GM21619 (cell line): ENCODE measurements around the gene ZNF101.
A peak's percentile ranks its signal among the peaks of the same experiment; 100 is the strongest.
"Not testable (repeated sequence)": the region's sequence is repeated elsewhere in the genome, so short reads cannot be mapped to it uniquely, and the experiment has no call there.

Source experiments
- ATAC-seq: cut with Tn5 transposase; IDR thresholded peaks from one replicate; pipeline ENCODE4 v1.9.1; 2021; ENCODE audit not compliant: unreplicated experiment

The ZNF101 gene

GRCh38 chr19:19659646-19660245, 8.9 kb upstream of the ZNF101 start:
- no peak for ATAC-seq

GRCh38 chr19:19661141-19661674, 7.4 kb upstream of the ZNF101 start:
- no peak for ATAC-seq

GRCh38 chr19:19661675-19662251, 6.9 kb upstream of the ZNF101 start:
- ATAC-seq: peak; percentile 42

DNA sequence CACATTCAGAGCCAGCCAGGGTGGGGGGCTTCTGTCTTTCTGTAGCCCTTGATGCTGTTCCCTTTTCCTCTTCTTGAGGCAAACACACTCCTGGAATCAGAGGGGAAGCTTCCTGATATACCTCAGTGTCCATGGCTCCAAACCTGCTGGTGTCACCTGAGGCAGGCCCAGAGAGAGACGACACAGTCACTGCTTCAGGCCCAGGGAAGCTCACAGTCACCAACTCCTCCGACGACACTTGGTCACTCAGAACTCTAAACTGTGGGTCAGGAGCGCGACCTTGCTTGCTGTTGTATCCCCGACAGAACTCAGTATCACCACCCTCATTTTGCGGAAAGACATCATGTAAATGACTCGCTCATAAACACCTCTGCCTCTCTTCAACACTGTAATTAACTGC, 6.3 kb upstream of the ZNF101 start:
- ATAC-seq: no peak

DNA sequence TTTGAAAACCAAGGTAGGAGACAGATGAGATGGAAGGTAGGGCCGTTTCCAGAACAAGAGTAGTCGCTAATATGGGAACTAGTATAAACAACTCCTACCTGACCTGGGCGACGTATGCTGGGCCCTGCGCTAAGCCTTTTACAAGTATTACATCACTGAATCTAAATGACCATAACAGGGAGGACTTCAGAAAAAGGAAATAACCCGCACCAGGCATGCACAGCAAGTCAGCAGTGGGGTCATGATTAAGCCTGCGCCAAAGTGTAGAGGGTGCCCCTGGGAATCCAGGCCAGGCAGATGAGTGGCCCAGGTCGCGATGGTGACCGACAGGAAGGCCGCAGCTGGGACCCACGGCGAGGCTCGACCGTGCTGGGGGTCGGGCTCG, 5.8 kb upstream of the ZNF101 start:
- ATAC-seq: no peak

DNA sequence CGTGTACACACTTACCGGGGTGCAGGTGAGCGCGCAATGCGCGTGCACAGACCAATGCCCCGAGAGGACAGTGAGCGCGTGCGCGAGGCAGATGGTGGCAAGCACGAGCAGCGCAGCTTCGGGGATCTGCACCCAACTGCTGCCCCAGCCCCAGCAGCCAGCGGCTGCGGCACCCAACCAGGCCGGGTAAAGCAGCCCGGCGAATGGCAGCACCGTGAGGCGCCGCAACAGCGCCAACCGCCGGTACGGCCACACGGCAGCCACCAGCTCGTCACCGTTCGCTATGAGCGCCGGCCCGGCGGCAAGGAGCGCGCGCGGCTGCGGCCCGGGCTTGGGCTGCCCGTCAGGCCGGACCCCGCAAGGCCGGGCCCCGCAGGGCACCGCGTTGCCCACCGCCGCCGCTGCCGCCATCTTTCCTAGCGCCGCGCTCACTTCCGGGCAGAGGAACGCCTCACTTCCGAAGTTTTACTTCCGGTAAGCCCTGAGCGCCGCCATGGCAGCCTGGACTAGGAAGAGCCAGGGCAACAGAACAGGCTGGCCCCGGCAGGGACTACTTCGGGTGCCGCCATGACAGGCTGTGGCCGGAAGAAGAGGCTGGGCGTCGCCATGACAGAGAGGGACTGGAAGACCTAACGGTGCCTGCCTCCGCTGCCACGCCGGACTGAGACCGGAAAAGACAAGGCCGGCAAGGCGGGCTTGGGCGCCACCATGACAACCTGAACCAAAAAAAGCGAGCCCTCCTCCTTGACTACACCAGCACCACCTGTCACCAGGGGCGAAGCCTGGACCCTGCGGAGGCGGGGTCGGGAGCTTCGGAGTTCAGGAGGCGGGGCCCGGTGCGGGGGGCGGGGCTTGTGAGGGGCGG, 5.2 kb upstream of the ZNF101 start, which contains the start of gene ATP13A1:
ATP13A1 (minus strand) TSS at position 421 of the 865 bp plus-strand sequence; CDS start at position 411, 10 bp downstream.
- ATAC-seq: peak; percentile 62

DNA sequence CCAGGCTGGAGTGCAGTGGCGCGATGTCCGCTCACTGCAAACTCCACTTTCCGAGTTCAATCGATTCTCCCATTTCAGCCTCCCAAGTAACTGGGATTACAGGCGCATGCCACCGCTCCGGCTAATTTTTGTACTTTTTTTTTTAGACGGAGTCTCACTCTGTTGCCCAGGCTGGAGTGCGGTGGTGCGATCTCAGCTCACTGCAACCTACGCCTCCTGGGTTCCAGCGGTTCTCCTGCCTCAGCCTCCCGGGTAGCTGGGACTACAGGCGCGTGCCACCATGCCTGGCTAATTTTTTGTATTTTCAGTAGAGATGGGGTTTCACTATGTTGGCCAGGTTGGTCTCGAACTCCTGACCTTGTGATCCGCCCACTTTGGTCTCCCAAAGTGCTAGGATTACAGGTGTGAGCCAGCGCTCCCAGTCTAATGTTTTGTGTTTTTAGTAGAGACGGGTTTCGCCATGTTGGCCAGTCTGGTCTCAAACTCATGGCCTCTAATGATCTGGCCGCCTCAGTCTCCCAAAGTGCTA, 3.2 kb upstream of the ZNF101 start:
- ATAC-seq: not testable (repeated sequence)

DNA sequence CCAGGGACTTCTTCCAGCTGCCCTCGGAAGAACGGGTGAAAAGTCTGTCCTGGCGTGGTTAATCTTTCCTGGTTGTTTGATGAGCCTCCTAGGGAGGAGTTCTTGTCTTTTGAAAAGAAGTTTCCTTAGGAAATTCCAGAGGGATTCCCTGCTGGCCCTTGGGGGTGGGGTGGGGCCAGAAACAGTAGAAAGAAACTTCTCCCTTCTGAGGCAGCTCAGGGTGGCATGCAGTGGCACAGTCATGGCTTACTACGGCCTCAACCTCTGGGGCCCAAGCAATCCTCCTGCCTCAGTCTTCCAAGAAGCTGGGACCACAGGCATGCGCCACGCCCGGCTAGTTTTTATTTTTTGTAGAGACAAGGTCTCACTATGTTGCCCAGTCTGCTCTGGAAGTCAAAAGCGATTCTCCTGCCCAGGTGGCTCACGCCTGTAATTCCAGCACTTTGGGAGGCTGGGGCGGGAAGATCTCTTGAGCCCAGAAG, 1.5 kb downstream of the ZNF101 start:
- no peak for ATAC-seq

- ATAC-seq: no peak
Measured at GRCh38 chr19:19672816-19673215, 4.2 kb downstream of the ZNF101 start.

DNA sequence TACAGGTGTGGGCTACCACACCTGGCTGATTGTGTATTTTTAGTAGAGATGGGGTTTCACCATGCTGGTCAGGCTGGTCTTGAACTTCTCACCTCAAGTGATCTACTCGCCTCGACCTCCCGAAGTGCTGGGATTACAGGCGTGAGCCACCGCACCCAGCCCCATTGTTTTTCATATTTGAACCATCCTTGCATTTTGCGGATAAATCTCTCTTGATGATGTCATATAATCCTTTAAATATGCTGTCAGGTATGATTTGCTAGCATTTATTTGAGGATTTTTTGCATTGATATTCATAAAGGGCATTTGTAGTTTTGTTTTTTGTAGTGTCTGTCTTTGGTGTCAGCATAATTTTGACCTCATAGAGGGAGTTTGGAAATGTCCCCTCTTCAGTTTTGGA, 5.7 kb downstream of the ZNF101 start:
- ATAC-seq: no peak

GRCh38 chr19:19677579-19677978, 8.9 kb downstream of the ZNF101 start:
- no peak for ATAC-seq

- ATAC-seq: no peak
Measured at GRCh38 chr19:19679176-19680073, 10.8 kb downstream of the ZNF101 start.

GRCh38 chr19:19686119-19686518, 17.5 kb downstream of the ZNF101 start:
- ATAC-seq: not testable (repeated sequence)

- ATAC-seq: no peak
Measured at GRCh38 chr19:19686580-19686979, 17.9 kb downstream of the ZNF101 start.

- no peak for ATAC-seq
Measured at GRCh38 chr19:19687090-19687489, 18.5 kb downstream of the ZNF101 start.

DNA sequence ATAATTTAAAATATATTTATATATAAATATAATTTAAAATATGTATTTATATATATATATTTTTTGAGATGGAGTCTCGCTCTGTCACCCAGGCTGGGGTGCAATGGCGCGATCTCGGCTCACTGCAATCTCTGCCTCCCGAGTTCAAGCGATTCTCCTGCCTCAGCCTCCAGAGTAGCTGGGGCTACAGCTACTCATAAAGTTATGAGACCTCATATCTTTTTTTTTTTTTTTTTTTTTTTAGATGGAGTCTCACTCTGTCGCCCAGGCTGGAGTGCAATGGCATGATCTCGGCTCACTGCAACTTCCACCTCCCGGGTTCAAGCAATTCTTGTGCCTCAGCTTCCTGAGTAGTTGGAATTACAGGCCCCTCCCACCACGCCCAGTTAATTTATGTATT, 20.4 kb downstream of the ZNF101 start:
- not testable (repeated sequence) for ATAC-seq

GRCh38 chr19:19691683-19692082, 23.0 kb downstream of the ZNF101 start:
- ATAC-seq: no peak

GRCh38 chr19:19696386-19696785, 27.7 kb downstream of the ZNF101 start:
- no peak for ATAC-seq

DNA sequence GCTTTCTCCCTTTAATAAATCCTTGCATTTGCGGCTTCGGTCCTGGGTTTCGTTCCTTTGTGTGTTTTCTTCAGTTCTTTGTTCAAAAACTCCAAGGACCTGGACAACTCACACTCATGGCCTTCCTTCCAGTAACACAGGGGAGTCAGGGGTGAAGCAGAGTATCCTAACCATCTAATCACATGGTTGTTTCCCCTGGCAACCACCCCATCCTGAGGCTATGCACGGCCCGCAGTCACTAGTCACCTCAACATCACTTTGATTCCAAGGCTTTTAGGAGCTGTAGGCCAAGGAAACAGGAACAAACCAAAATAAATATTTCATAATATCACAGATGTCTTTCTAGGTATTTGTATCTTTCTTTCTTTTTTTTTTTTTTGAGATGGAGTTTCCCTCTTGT, 28.9 kb downstream of the ZNF101 start:
- ATAC-seq: no peak

DNA sequence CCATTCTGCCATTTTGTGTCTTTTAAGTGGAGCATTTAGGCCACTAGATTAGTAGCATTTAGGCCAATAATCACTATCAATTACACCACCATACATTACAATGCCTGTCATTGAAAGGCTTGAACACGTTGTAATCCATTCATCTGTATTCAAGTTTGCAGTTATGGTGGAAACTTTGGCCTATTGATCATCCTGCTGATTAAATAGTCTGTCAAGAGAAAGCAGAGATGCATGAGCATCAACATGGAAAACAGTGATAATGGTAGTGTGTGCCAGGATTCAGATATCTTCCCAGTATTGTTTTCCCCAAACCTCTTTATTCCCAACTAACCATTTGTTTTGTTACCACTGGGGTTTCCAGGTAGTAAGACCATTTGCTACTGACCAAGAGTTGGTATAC, 31.9 kb downstream of the ZNF101 start:
- not testable (repeated sequence) for ATAC-seq
